ENCODE data around the gene LAIR2. TPM values are rescaled to one million over a fixed set of nuclear protein-coding genes. Genes with fewer than 3 reads are reported as not detected.
A peak's percentile ranks its signal among the peaks of the same experiment; 100 is the strongest.

The LAIR2 gene
- total RNA-seq, 2 experiments from 2014 or later, result 1.2 TPM; not detected in 1

- H3K4me1 ChIP-seq (ENCODE audit: insufficient read depth, low read length), result peaks cover 49% of the 10 kb centered on the region
- peaks cover 2% of the 10 kb centered on the region for H3K9me3 Mint-ChIP-seq
- peak overlapping the region; percentile 84 for H3K27ac Mint-ChIP-seq
- ATAC-seq (ENCODE audit: poor library complexity) (peak; percentile 26), DNase-seq (peak; percentile 43 to 86 (median 62))
- peaks cover 3% of the 10 kb centered on the region for H3K27me3 Mint-ChIP-seq
- POLR2A ChIA-PET, result interaction anchor here (0.7 to 3.5 kb wide), 5 partner anchors 9 to 1161 kb away, joined by 3 to 72 read pairs (median 5); partner anchors contain the start of genes CNOT3, LENG8 and ZNF784
- CTCF ChIA-PET, result interaction anchor here (0.6 to 1.0 kb wide), 2 partner anchors 12 to 25 kb away, joined by 3 read pairs; no protein-coding TSS in a partner anchor
- peaks cover 47% of the 10 kb centered on the region for H3K36me3 Mint-ChIP-seq (ENCODE audit: low read depth)
- H3K27ac ChIP-seq (ENCODE audit: low read depth in 1 of 2, low read length in 2 of 2), result peak overlapping the region; percentile 58 to 69
- peaks cover 42% of the 10 kb centered on the region for H3K36me3 ChIP-seq (ENCODE audit: insufficient read depth, low read length)
- peaks cover 0 to 12% of the 10 kb centered on the region in 2 experiments for H3K9me3 ChIP-seq (ENCODE audit: control insufficient read depth in 1 of 2, insufficient read depth in 1 of 2, low read length in 2 of 2)
- intact Hi-C loops (cut with DNase I, micrococcal nuclease), result loop anchor here (1.0 to 10.0 kb wide), 5 partner anchors 14 to 1014 kb away; partner anchors contain the start of genes LENG8 (in 2 of the 2), MYADM (in 2 of the 2), RPS9 (in 1 of the 2) and ZNF628 (in 1 of the 2)
- peaks cover 43% of the 10 kb centered on the region for H3K4me1 Mint-ChIP-seq (ENCODE audit: low read depth)
- H3K4me3 ChIP-seq (ENCODE audit: low read length), result peak overlapping the region; percentile 82
- no peaks in the 10 kb centered on the region for H3K27me3 ChIP-seq (ENCODE audit: control insufficient read depth in 1 of 2, insufficient read depth in 2 of 2, low read length in 2 of 2)
- no peak for TF ChIP-seq CTCF (IDR thresholded peaks at IDR 0.05)
- H3K4me3 Mint-ChIP-seq, result peak overlapping the region; percentile 62
Observed at GRCh38 chr19:54462655-54463530, 39.7 kb upstream of the LAIR2 start.

GRCh38 chr19:54463531-54464043 lies 39.0 kb upstream of the LAIR2 start, which contains the start of gene LENG9:
Gene LENG9, minus strand, starts transcription at chr19:54463778. Its CDS starts 252 bp downstream, at chr19:54463526.
- ChIA-PET POLR2A (interaction anchor here (0.6 to 3.5 kb wide), 6 partner anchors 10 to 1161 kb away, joined by 3 to 72 read pairs (median 4); partner anchors contain the start of genes CDC42EP5, CNOT3, LENG8 and ZNF784), CTCF (interaction anchor here (1.0 kb wide), 1 partner anchor 13 kb away, joined by 3 read pairs; no protein-coding TSS in a partner anchor)
- Mint-ChIP-seq H3K4me3 (peak within 1 kb of the TSS; percentile 86), H3K36me3 (ENCODE audit: low read depth) (peaks cover 40% of the 10 kb centered on the region), H3K27me3 (peaks cover 10% of the 10 kb centered on the region), H3K4me1 (ENCODE audit: low read depth) (peaks cover 36% of the 10 kb centered on the region), H3K9me3 (peaks cover 2% of the 10 kb centered on the region), H3K27ac (peak within 1 kb of the TSS; percentile 84)
- H3K27me3 ChIP-seq (ENCODE audit: control insufficient read depth in 1 of 2, insufficient read depth in 2 of 2, low read length in 2 of 2), result no peaks in the 10 kb centered on the region
- peaks cover 35% of the 10 kb centered on the region for H3K36me3 ChIP-seq (ENCODE audit: insufficient read depth, low read length)
- intact Hi-C loops (cut with DNase I, micrococcal nuclease), result loop anchor here (1.0 to 10.0 kb wide), 5 partner anchors 14 to 1014 kb away; partner anchors contain the start of genes LENG8 (in 2 of the 2), MYADM (in 2 of the 2), RPS9 (in 1 of the 2) and ZNF628 (in 1 of the 2)
- peaks cover 49% of the 10 kb centered on the region for H3K4me1 ChIP-seq (ENCODE audit: insufficient read depth, low read length)
- H3K4me3 ChIP-seq (ENCODE audit: low read length), result peak within 1 kb of the TSS; percentile 82
- TF ChIP-seq CTCF (IDR thresholded peaks at IDR 0.05), result no peak
- H3K27ac ChIP-seq (ENCODE audit: low read depth in 1 of 2, low read length in 2 of 2), result peak within 1 kb of the TSS; percentile 69
- DNase-seq, result peak; percentile 77 to 99 (median 88)
- ATAC-seq (ENCODE audit: poor library complexity), result peak; percentile 71
- peaks cover 0 to 12% of the 10 kb centered on the region in 2 experiments for H3K9me3 ChIP-seq (ENCODE audit: control insufficient read depth in 1 of 2, insufficient read depth in 1 of 2, low read length in 2 of 2)
